ENCODE measurements around the gene CYYR1.

Gene CYYR1

DNA sequence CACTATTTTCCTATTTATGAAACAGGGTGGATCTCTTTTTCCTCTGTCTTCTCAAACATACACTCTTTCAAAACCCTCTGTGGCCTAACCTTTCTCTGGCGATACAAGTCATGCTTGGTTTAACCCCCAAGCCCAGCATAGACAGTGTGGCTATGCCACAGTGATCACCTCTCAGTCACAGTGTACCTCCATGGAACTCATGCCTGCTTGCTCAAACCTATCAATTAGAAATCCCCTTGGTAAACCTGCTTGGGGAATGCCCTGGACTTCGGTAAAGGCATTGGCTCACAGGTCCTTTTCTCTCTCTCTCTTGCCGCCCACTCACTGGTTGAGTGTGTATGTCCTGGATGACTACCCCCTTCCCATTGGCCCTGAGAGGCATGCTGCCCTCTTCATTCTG lies 147.5 kb downstream of the CYYR1 start:
- no peak for DNase-seq

DNA sequence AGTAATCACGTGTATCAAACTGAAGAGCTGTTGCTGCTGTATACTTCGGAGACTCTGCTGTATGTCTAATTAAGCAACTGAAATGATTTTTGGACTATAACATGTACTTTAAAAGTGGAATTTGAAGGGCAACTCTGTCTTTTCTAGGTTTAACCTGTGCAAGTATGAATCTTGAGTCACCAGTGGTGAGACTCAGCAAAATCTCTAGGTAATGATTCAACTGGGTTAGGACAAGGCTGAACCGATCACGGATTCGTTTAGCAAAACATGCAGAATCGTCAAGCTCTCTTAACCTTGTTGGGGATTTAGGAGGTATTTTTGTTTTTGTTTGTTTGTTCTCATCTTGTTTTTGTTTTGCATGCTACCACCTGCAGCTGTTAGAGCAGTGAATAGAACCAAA lies 149.6 kb downstream of the CYYR1 start:
- DNase-seq, result no peak

DNA sequence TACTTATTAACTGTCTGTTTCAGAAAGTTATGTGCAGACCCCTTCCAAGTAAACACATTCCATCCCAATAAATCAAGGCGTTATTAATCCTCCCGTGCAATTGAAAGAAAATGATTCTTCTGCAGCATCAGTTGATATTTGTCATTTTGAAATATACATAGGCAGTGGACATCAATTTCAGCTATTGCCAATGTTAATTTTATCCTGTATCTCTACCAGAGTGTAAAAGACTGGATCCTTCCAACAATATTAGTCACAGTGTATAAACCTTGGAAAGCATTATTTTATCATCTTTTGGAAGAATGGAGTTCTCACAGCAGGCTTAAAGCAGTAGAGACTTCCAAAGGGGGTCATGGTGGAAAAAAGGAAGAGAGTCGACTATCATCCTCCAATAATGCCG lies 150.4 kb downstream of the CYYR1 start:
- no peak for DNase-seq

DNA sequence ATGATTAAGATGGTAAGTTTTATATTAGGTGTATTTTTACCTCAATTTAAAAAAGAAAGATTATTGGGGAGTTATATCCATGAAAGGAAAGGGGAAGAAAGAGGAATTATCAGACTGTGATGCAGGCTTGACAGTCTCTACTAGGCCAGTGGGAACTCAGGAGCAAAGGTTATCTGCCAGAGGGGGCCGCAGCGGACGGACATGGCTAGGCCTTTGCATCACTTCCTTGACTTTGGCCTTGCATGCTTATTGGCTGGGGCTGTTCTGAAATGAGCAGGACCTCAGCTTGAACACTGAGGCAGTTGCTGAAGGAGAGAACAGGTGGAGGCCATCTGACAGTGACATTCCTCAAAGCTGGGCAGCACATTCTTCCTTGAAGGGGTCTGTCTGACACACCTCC lies 150.9 kb downstream of the CYYR1 start:
- DNase-seq, result no peak

DNA sequence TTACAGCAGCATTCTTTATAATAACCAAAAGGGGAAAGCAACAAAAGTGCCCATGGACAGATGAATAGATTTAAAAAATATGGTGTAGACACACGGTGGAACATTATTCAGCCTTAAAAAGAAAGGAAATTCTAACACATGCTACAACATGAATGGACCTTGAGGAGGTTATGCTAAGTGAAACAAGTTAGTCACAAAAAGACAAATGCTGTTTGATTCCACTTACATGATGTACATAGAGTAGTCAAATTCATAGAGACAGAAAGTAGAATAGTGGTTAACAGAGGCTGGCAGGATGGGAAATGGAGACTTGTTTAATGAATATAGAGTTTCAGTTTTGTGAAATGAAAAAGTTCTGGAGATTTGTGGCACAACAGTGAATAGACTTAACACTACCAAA lies 151.4 kb downstream of the CYYR1 start:
- no peak for DNase-seq

Data from CD4-positive, alpha-beta T cell treated with Interleukin-6 for 4 hours (primary cell).